SJCRH30 (cell line): ENCODE measurements around the gene CELA2B. TPM values are rescaled to one million over a fixed set of nuclear protein-coding genes. Genes with fewer than 3 reads are reported as not detected.
A peak's percentile ranks its signal among the peaks of the same experiment; 100 is the strongest.

ENCODE experiments used
- DNase-seq, 2 experiments: peaks; one replicate each; pipeline ENCODE4 v3.0.0-alpha.2; 2015 to 2020
- H3K27ac ChIP-seq: fragments of 250-450 bp; sonication (Bioruptor Pico); 2 replicates; pipeline ENCODE4 v1.5.1; 2020; ENCODE audit warnings: mild to moderate bottlenecking, moderate library complexity
- H3K27me3 ChIP-seq: fragments of 250-450 bp; sonication (Bioruptor Pico); 2 replicates; pipeline ENCODE4 v1.5.1; 2020; ENCODE audit warnings: mild to moderate bottlenecking, moderate library complexity
- H3K36me3 ChIP-seq: fragments of 250-450 bp; sonication (Bioruptor Pico); 2 replicates; pipeline ENCODE4 v1.5.1; 2020; ENCODE audit warnings: mild to moderate bottlenecking, moderate library complexity
- H3K4me1 ChIP-seq: fragments of 250-450 bp; sonication (Bioruptor Pico); 2 replicates; pipeline ENCODE4 v1.5.1; 2020; ENCODE audit warnings: mild to moderate bottlenecking, moderate library complexity
- H3K4me3 ChIP-seq: fragments of 250-450 bp; sonication (Bioruptor Pico); 2 replicates; pipeline ENCODE4 v1.5.1; 2020; ENCODE audit warnings: mild to moderate bottlenecking, moderate library complexity
- H3K9me3 ChIP-seq: fragments of 250-450 bp; sonication (Bioruptor Pico); replicated peaks from 2 replicates; pipeline ENCODE4 v1.5.1; 2020; ENCODE audit warnings: mild to moderate bottlenecking, moderate library complexity
- total RNA-seq: library from RNA; depleted of rRNA; stranded (reverse); fragments of >200 nt; shearing (Covaris generic); gene quantifications from 2 replicates; pipeline ENCODE4 v1.2.3, GENCODE V29; 2014; rRNA removed

CELA2B gene
- total RNA-seq, 1 experiment from 2014 or later, result 18.3 TPM

- no peak for DNase-seq
- H3K4me1 ChIP-seq, result peaks cover 6% of the 10 kb centered on the region; the same call in 1 of the 2 replicates
- peaks cover 8% of the 10 kb centered on the region for H3K36me3 ChIP-seq
- no peaks in the 10 kb centered on the region for H3K9me3 ChIP-seq
- no peak overlapping the region for H3K4me3 ChIP-seq
- no peaks in the 10 kb centered on the region for H3K27me3 ChIP-seq
- H3K27ac ChIP-seq, result no peak overlapping the region
Measured at GRCh38 chr1:15531682-15532081, 55.8 kb downstream of the CELA2B start.

GRCh38 chr1:15538771-15539170 is 62.9 kb downstream of the CELA2B start:
- DNase-seq, result peak; percentile 34 to 53

GRCh38 chr1:15540186-15540585 is 64.3 kb downstream of the CELA2B start:
- DNase-seq, result no peak
- Histone ChIP-seq H3K27me3 (no peaks in the 10 kb centered on the region), H3K9me3 (no peaks in the 10 kb centered on the region), H3K27ac (no peak overlapping the region), H3K4me1 (no peaks in the 10 kb centered on the region), H3K36me3 (peaks cover 34% of the 10 kb centered on the region), H3K4me3 (no peak overlapping the region)

More at GRCh38 chr1:15538771-15539170, 62.9 kb downstream of the CELA2B start:
- Histone ChIP-seq H3K27ac (no peak overlapping the region), H3K36me3 (peaks cover 26% of the 10 kb centered on the region), H3K9me3 (no peaks in the 10 kb centered on the region), H3K4me3 (no peak overlapping the region), H3K4me1 (no peaks in the 10 kb centered on the region), H3K27me3 (no peaks in the 10 kb centered on the region)

Other genes starting within 250 kb of the CELA2B start
- 1.7 and 2.3 TPM in 2 replicates for gene FHAD1, start 228.9 kb upstream of the CELA2B start, total RNA-seq
- 203 and 208 TPM in 2 replicates for gene EFHD2, start 66.2 kb upstream of the CELA2B start, total RNA-seq
- 0.12 and 0.28 TPM in 2 replicates for gene CTRC, start 37.7 kb upstream of the CELA2B start, total RNA-seq
- gene CELA2A, start 19.4 kb upstream of the CELA2B start, total RNA-seq, result 0.55 TPM in 1 of 2 replicates, not detected in the other
- gene CASP9, start 48.1 kb downstream of the CELA2B start, total RNA-seq, result 34.6 and 35.5 TPM in 2 replicates
- gene DNAJC16, start 50.7 kb downstream of the CELA2B start, total RNA-seq, result 19.6 and 23.2 TPM in 2 replicates
- not detected in 2 replicates for gene AGMAT, start 108.9 kb downstream of the CELA2B start, total RNA-seq
- gene DDI2, start 141.4 kb downstream of the CELA2B start, total RNA-seq, result 27.5 and 29.1 TPM in 2 replicates
- gene PLEKHM2, start 208.2 kb downstream of the CELA2B start, total RNA-seq, result 33.6 and 36.2 TPM in 2 replicates